DMS 273 (cell line): ENCODE measurements around the gene JAK1.

Experiments
- DNase-seq: peaks from one replicate; lab custom pipeline; 2025; ENCODE audit not compliant: unreplicated experiment; lab: John Stamatoyannopoulos, UW

The JAK1 gene

DNA sequence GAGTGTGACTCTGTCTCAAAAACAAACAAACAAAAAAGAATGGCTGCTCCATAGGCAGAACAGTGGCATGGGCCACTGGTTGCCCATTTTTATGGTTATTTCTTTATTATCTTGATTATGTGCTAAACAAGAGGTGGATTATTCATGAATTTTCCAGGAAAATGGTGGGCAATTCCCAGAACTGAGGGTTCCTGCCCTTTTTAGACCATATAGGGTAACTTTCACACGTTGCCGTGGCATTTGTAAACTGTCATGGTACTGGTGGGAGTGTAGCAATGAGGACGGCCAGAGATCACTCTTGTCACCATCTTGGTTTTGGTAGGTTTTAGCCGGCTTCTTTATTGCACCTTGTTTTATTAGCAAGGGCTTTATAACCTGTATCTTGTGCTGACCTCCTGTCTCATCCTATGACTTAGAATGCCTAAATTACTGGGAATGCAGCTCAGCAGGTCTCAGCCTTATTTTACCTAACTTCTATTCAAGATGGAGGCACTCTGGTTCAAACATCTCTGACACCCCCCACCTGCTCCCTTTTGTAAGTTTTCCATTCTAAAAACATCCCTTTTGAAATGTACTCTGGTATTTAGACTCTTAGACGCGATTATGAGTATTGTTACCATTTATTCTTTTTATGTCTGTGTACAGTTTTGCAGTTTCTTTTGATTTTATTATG, 164.4 kb downstream of the JAK1 start:
- no peak for DNase-seq

DNA sequence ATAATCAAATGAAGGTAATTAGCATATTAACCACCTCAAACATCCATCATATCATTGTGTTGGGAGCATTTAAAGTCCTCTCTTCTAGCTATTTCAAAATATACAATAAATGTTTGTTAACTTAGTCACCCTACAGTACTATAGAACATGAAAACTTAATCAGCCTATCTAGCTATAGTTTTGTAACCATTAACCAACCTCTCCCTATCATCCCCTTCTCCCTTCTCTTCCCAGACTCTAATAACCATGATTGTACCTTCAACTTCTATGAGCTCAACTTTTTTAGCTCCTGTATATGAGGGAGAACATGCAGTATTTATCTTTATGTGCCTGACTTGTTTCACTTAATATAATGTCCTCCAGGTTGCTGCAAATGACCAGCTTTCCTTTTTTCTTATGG, 167.5 kb downstream of the JAK1 start:
- DNase-seq: no peak

DNA sequence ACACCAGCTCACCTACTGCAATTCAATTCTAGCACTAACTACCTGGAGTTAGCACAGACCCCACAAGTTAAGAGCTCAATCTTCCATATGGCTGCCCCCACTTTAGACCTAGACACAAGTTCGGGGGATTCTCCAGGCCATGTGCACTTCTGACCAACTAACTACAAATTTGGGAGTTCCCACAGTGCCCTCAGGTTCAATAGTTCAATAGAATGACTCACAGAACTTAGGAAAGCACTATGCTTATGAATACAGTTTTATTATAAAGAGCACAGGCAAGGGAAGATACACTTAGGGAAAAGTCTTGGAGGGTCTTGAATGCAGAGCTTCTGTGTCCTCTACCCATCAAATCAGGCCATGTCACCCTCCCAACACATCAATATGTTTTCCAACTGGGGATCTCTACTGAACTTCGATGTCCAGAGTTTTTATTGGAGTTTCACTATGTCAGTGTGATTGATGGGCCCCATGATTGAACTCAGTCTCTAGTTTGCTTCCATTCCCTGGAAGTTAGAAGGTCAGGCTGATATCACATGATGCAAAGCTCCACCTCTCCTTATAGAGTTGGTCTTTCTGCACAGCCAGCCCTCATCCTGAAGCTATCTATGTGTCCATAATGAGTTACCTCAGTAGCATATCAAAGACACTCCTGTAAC, 175.4 kb downstream of the JAK1 start:
- DNase-seq: no peak
